ENCODE measurements around the gene KLHL12.
"Not testable (repeated sequence)": the region's sequence is repeated elsewhere in the genome, so short reads cannot be mapped to it uniquely, and the experiment has no call there.

KLHL12 gene

GRCh38 chr1:202909494-202909893, 17.5 kb downstream of the KLHL12 start:
- H3K36me3 ChIP-seq (replicated peaks): peaks cover 48% of the 10 kb centered on the region
- in situ Hi-C loops (cut with HindIII; ENCODE audit: low pct_ligation_motif_present, low sequenced_read_pairs): no loop called here

DNA sequence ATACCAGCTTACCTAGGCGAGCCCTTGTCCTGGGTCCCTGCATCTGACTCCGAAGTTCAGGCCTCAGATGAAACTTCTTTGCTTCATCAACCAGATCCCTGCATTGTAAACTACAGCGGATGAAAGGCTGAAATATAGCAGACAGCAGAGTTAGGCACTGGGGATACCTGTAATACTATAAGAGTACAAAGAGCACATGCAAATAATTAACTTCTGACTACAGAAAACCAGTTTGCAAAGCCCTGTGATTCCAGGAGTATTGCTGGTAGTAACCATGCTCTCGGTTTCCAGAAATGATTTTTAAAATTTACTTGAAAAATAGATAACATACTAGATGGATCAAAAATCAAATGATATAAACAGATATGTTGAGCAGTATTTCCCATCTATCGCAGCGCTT, 18.0 kb downstream of the KLHL12 start:
- peaks cover 43% of the 10 kb centered on the region for H3K36me3 ChIP-seq (replicated peaks)

More at GRCh38 chr1:202909494-202909893, 17.5 kb downstream of the KLHL12 start:
- no peak for DNase-seq
- Histone ChIP-seq H3K27ac (no peak overlapping the region), H3K4me3 (ENCODE audit: low read depth, low read length) (no peak overlapping the region), H3K27me3 (replicated peaks) (no peaks in the 10 kb centered on the region)
- TF ChIP-seq, protein P1, sequence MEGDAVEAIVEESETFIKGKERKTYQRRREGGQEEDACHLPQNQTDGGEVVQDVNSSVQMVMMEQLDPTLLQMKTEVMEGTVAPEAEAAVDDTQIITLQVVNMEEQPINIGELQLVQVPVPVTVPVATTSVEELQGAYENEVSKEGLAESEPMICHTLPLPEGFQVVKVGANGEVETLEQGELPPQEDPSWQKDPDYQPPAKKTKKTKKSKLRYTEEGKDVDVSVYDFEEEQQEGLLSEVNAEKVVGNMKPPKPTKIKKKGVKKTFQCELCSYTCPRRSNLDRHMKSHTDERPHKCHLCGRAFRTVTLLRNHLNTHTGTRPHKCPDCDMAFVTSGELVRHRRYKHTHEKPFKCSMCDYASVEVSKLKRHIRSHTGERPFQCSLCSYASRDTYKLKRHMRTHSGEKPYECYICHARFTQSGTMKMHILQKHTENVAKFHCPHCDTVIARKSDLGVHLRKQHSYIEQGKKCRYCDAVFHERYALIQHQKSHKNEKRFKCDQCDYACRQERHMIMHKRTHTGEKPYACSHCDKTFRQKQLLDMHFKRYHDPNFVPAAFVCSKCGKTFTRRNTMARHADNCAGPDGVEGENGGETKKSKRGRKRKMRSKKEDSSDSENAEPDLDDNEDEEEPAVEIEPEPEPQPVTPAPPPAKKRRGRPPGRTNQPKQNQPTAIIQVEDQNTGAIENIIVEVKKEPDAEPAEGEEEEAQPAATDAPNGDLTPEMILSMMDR (IDR thresholded peaks at IDR 0.05; ENCODE audit: low read depth, low read length, missing control alignments): no peak

DNA sequence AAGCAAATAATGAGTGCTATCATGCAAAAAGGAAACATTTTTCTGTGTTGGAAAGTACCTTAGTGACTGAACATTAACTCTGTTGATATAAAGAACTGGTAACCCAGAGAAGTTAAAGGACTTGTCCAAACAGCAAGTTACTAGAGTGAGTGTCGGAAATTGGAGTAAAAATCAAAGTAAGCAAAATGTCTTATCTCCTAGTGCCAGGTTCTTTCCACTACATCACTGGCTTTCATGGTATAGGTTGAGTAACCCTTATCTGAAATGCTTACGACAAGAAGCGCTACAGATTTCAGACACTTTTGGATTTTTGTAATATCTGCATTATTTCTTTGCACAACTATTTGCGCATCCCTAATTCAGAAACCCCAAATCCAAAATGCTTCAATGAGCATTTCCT, 21.7 kb downstream of the KLHL12 start:
- no peak overlapping the region for H3K27ac ChIP-seq
- TF ChIP-seq, protein P1 (IDR thresholded peaks at IDR 0.05; ENCODE audit: low read depth, low read length, missing control alignments): no peak
- no peaks in the 10 kb centered on the region for H3K27me3 ChIP-seq (replicated peaks)
- in situ Hi-C loops (cut with HindIII; ENCODE audit: low pct_ligation_motif_present, low sequenced_read_pairs): no loop called here
- DNase-seq: no peak
- H3K4me3 ChIP-seq (ENCODE audit: low read depth, low read length): no peak overlapping the region
- peaks cover 29% of the 10 kb centered on the region for H3K36me3 ChIP-seq (replicated peaks)

More for the DNA sequence above, 18.0 kb downstream of the KLHL12 start:
- no peak overlapping the region for H3K4me3 ChIP-seq (ENCODE audit: low read depth, low read length)
- DNase-seq: no peak
- in situ Hi-C loops (cut with HindIII; ENCODE audit: low pct_ligation_motif_present, low sequenced_read_pairs): no loop called here
- TF ChIP-seq, protein P1 (IDR thresholded peaks at IDR 0.05; ENCODE audit: low read depth, low read length, missing control alignments): no peak
- H3K27me3 ChIP-seq (replicated peaks): no peaks in the 10 kb centered on the region
- H3K27ac ChIP-seq: no peak overlapping the region

DNA sequence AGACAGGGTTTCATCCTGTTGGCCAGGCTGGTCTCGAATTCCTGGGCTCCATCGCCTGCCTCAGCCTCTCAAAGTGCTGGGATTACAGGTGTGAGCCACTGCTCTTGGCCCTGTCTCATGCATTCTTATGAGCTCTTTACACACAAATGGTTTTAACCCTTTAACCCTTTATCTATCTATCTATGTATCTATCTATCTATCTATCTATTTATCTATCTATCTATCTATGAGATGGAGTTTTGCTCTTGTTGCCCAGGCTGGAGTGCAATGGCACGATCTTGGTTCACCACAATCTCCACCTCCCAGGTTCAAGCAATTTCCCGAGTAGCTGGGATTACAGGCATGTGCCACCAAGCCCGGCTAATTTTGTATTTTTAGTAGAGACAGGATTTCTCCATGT, 23.2 kb downstream of the KLHL12 start:
- H3K27me3 ChIP-seq (replicated peaks); in situ Hi-C loops (cut with HindIII; ENCODE audit: low pct_ligation_motif_present, low sequenced_read_pairs); H3K27ac ChIP-seq; DNase-seq; H3K4me3 ChIP-seq (ENCODE audit: low read depth, low read length): not testable (repeated sequence)
- peaks cover 18% of the 10 kb centered on the region for H3K36me3 ChIP-seq (replicated peaks)

DNA sequence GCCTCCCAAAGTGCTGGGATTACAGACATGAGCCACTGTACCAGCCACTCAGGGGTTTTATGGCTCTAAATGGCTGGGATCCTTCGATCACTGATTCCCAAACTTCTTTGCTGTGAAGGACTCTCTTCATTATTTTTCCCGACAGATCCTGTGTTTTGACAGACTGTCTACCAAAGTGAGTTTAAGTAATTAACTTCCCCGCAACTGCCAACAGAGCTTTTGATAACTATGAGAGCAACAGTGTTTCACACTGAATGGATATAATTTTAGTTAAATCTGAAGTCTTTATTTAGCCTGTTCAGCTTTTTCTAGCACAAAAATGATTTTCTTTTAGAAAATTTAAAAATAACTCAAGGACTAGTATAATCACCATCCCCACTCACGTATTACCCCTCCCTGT, 25.5 kb downstream of the KLHL12 start:
- TF ChIP-seq, protein P1 (IDR thresholded peaks at IDR 0.05; ENCODE audit: low read depth, low read length, missing control alignments): no peak
- in situ Hi-C loops (cut with HindIII; ENCODE audit: low pct_ligation_motif_present, low sequenced_read_pairs): no loop called here

GRCh38 chr1:202892501-202892900, 34.5 kb downstream of the KLHL12 start:
- peaks cover 43% of the 10 kb centered on the region for H3K36me3 ChIP-seq (replicated peaks)
- in situ Hi-C loops (cut with HindIII; ENCODE audit: low pct_ligation_motif_present, low sequenced_read_pairs): no loop called here
- TF ChIP-seq, protein P1 (IDR thresholded peaks at IDR 0.05; ENCODE audit: low read depth, low read length, missing control alignments): no peak
- H3K27ac ChIP-seq: no peak overlapping the region
- DNase-seq: no peak
- H3K27me3 ChIP-seq (replicated peaks): no peaks in the 10 kb centered on the region
- H3K4me3 ChIP-seq (ENCODE audit: low read depth, low read length): no peak overlapping the region

More for the DNA sequence above, 25.5 kb downstream of the KLHL12 start:
- no peaks in the 10 kb centered on the region for H3K27me3 ChIP-seq (replicated peaks)
- no peak for DNase-seq
- peaks cover 17% of the 10 kb centered on the region for H3K36me3 ChIP-seq (replicated peaks)
- H3K27ac ChIP-seq: no peak overlapping the region
- H3K4me3 ChIP-seq (ENCODE audit: low read depth, low read length): no peak overlapping the region

All from brain microvascular endothelial cell (primary cell).